PC-3 (cell line): ENCODE measurements around the gene FOXJ3. TPM values are rescaled to one million over a fixed set of nuclear protein-coding genes. Genes with fewer than 3 reads are reported as not detected.

Source experiments
- ATAC-seq: fragments of 200-7000 bp; cut with Tn5 transposase; 2 replicates; pipeline ENCODE4 v1.9.1; 2020; ENCODE audit warnings: mild to moderate bottlenecking, moderate library complexity
- BruUV-seq: library from RNA; stranded (reverse); fragments of 400-500 nt; replicated peaks from 2 replicates; lab custom pipeline; 2021; lab: Mats Ljungman, UMichigan
- CTCF ChIA-PET: fragments of 300-600 bp; sonication (Branson Sonifier 250); formaldehyde crosslinking; loops from one replicate; lab custom pipeline; 2022; ENCODE audit warnings: antibody characterized with exemption; lab: Charles Lee
- POLR2A ChIA-PET: fragments of 300-600 bp; sonication (Branson Sonifier 250); formaldehyde crosslinking; loops from one replicate; lab custom pipeline; 2022; ENCODE audit warnings: antibody characterized with exemption; ENCODE audit not compliant: unreplicated experiment; lab: Charles Lee
- DNase-seq: peaks from one replicate; pipeline ENCODE4 v3.0.0-alpha.2; 2015
- H2AFZ ChIP-seq: fragments of 300-600 bp; sonication (generic); 2 replicates; pipeline ENCODE4 v1.6.0; 2016; ENCODE audit warnings: antibody characterized with exemption, low read length
- H3F3A ChIP-seq: fragments of 300-600 bp; sonication (generic); one replicate; pipeline ENCODE4 v1.6.0; 2017; ENCODE audit warnings: antibody characterized with exemption, low read length, control low read depth, mild to moderate bottlenecking; ENCODE audit not compliant: unreplicated experiment
- H3K27ac ChIP-seq: fragments of 300-600 bp; sonication (generic); 2 replicates; pipeline ENCODE4 v1.5.1; 2016; ENCODE audit warnings: mild to moderate bottlenecking, low read length
- H3K27me3 ChIP-seq: fragments of 300-600 bp; sonication (generic); 2 replicates; pipeline ENCODE4 v1.6.1; 2016; ENCODE audit warnings: low read length, mixed read lengths
- H3K36me3 ChIP-seq: fragments of 300-600 bp; sonication (generic); 2 replicates; pipeline ENCODE4 v1.6.1; 2016; ENCODE audit warnings: low read depth, mixed run types, low read length, mixed read lengths
- H3K4me1 ChIP-seq: fragments of 300-600 bp; sonication (generic); 2 replicates; pipeline ENCODE4 v1.5.1; 2016; ENCODE audit warnings: low read length; ENCODE audit not compliant: insufficient read depth
- H3K4me2 ChIP-seq: fragments of 300-600 bp; sonication (generic); 2 replicates; pipeline ENCODE4 v1.6.0; 2016; ENCODE audit warnings: low read length
- H3K4me3 ChIP-seq: fragments of 300-600 bp; sonication (generic); 2 replicates; pipeline ENCODE4 v1.5.1; 2016; ENCODE audit warnings: mild to moderate bottlenecking, low read length, mixed read lengths
- H3K79me2 ChIP-seq: fragments of 300-600 bp; sonication (generic); 2 replicates; pipeline ENCODE4 v1.6.1; 2017; ENCODE audit warnings: low read length, mixed read lengths
- H3K9ac ChIP-seq: fragments of 300-600 bp; sonication (generic); 2 replicates; pipeline ENCODE4 v1.6.0; 2016; ENCODE audit warnings: mild to moderate bottlenecking, low read length
- H3K9me2 ChIP-seq: fragments of 300-600 bp; sonication (generic); replicated peaks from 2 replicates; pipeline ENCODE4 v1.6.1; 2016; ENCODE audit warnings: mixed run types, low read length, mixed read lengths
- H3K9me3 ChIP-seq: fragments of 300-600 bp; sonication (generic); 2 replicates; pipeline ENCODE4 v1.6.1; 2016; ENCODE audit warnings: low read length, mixed read lengths
- H4K20me1 ChIP-seq: fragments of 300-600 bp; sonication (generic); 2 replicates; pipeline ENCODE4 v1.6.1; 2016; ENCODE audit warnings: low read length, mixed read lengths
- CTCF ChIP-seq: fragments of 300-600 bp; sonication (generic); conservative IDR thresholded peaks from 2 replicates; pipeline ENCODE4 v1.5.1; 2017; ENCODE audit warnings: antibody characterized with exemption, low read depth, mild to moderate bottlenecking, low read length
- EZH2 ChIP-seq: fragments of 300-600 bp; sonication (generic); IDR thresholded peaks from one replicate; pipeline ENCODE4 v1.6.1; 2017; ENCODE audit warnings: antibody characterized with exemption, mild to moderate bottlenecking, low read length; ENCODE audit not compliant: unreplicated experiment
- EZH2phosphoT487 ChIP-seq: fragments of 300-600 bp; sonication (generic); IDR thresholded peaks from 2 replicates; pipeline ENCODE4 v1.6.1; 2018; ENCODE audit warnings: mild to moderate bottlenecking, antibody characterized with exemption, low read length, borderline replicate concordance
- intact Hi-C: fragments of 100-400 bp; cut with micrococcal nuclease; formaldehyde crosslinking; loops from 2 replicates; pipeline ENCODE4 v1.9.0; 2023
- total RNA-seq: library from RNA; depleted of rRNA; stranded (reverse); fragments of >200 nt; gene quantifications from 2 replicates; pipeline ENCODE4 v1.2.3, GENCODE V29; 2014

The FOXJ3 gene
- total RNA-seq, 1 experiment from 2014 or later, result 23.4 TPM

DNA sequence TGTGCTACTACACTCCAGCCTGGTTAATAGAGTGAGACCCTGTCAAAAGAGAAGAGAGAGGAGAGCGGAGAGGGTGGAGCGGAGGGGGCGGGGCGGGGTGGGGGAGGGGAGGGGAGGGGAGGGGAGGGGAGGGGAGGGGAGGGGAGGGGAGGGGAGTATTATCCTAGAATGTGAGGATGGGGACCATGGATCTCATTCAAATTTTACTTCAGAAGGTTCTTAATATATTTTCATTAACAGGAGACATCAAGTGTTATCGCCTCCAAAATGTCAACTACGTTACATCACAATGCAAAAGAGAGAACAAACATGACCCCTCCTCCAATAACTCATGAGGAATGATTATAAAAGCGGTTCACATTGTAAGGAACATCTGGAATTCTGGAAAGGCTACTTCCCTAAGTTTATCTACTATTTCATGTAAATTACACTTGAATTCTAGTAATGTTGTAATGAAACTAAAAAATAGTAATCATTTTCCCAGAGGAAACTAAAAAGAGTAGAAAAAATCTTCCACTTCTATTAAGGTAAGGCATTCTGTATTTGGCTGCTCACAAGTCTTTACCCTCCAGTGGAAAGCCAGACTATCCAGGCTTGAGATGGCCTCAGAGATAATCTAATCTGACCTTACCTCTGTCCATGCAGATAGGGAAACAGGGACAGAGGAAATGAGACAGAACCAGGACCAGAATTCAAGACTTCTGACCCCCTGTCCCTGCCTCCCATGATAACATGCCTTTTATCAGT is 151.7 kb downstream of the FOXJ3 start:
- ATAC-seq, result no peak
- intact Hi-C loops, result no loop called here
- no peaks in the 10 kb centered on the region for H3K9me2 ChIP-seq
- H3K9ac ChIP-seq, result no peak overlapping the region
- no peaks in the 10 kb centered on the region for H3K27me3 ChIP-seq
- H3K9me3 ChIP-seq, result no peaks in the 10 kb centered on the region
- H3K4me2 ChIP-seq, result no peak overlapping the region
- H3K4me3 ChIP-seq, result no peak overlapping the region
- ChIA-PET CTCF (no interaction called here), POLR2A (no interaction called here)
- no peaks in the 10 kb centered on the region for H3K79me2 ChIP-seq
- H2AFZ ChIP-seq, result no peak overlapping the region
- H3K27ac ChIP-seq, result no peak overlapping the region
- H3F3A ChIP-seq, result no peaks in the 10 kb centered on the region
- no peak for DNase-seq
- no peak for TF ChIP-seq EZH2
- TF ChIP-seq CTCF, result no peak
- TF ChIP-seq EZH2phosphoT487, result no peak
- H4K20me1 ChIP-seq, result no peaks in the 10 kb centered on the region
- BruUV-seq, result no TSS peak
- peaks cover 13% of the 10 kb centered on the region for H3K36me3 ChIP-seq
- no peaks in the 10 kb centered on the region; the same call in 1 of the 2 replicates for H3K4me1 ChIP-seq

DNA sequence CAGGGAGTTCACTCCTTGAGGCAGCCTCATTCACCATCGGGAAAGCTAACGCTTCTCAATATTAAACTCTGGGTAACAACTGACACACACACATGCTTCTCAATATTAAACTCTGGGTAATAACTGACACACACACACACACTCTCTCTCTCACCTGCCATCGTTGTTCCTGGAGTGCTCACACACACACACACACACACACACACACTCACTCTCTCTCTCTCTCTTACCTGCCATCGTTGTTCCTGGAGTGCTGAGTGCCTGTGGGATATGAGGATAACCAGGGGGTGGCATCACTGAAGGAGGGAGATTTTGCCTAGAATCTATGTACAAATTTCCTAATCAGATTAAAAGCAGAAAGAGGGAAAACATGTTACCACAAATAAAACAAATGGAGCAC is 153.3 kb downstream of the FOXJ3 start:
- Histone ChIP-seq H3K4me1 (peaks cover 14% of the 10 kb centered on the region), H3F3A (no peaks in the 10 kb centered on the region), H3K27ac (no peak overlapping the region), H3K4me2 (no peak overlapping the region), H3K36me3 (peaks cover 13% of the 10 kb centered on the region), H3K79me2 (no peaks in the 10 kb centered on the region), H3K4me3 (no peak overlapping the region), H2AFZ (no peak overlapping the region), H4K20me1 (no peaks in the 10 kb centered on the region), H3K9me2 (no peaks in the 10 kb centered on the region), H3K9me3 (no peaks in the 10 kb centered on the region), H3K27me3 (no peaks in the 10 kb centered on the region), H3K9ac (no peak overlapping the region)
- DNase-seq, result no peak
- TF ChIP-seq CTCF, result no peak
- TF ChIP-seq EZH2, result no peak
- no peak for TF ChIP-seq EZH2phosphoT487
- intact Hi-C loops, result no loop called here
- BruUV-seq, result no TSS peak
- ATAC-seq, result no peak
- POLR2A ChIA-PET, result no interaction called here
- CTCF ChIA-PET, result interaction anchor here (0.5 kb wide), 1 partner anchor 40 kb away, joined by 3 read pairs; no protein-coding TSS in a partner anchor

DNA sequence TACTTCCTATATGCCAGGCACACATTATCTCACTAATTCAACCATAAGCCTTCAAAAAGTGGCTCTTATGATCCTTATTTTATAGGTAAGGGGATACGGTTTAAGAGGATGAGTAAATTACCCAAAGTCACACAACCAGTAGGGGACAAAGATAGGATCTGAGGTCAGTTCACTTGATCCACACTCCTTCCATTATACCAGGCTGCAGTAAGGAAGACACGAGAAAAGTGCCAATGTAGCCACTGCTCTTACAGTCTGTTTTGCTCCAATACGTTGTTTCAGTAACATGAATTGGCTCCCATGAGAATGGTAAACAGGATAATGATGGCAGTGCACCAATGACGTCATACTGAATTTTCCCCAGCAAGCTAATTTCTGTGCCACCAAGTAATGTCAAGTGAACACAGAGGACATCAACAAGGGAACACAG is 155.1 kb downstream of the FOXJ3 start:
- no peaks in the 10 kb centered on the region for H3K27me3 ChIP-seq
- H4K20me1 ChIP-seq, result no peaks in the 10 kb centered on the region
- no peaks in the 10 kb centered on the region for H3K9me2 ChIP-seq
- H3K79me2 ChIP-seq, result no peaks in the 10 kb centered on the region
- no peak for DNase-seq
- no peak overlapping the region for H3K9ac ChIP-seq
- intact Hi-C loops, result loop anchor here (5.0 to 10.0 kb wide), 2 partner anchors 212 to 605 kb away; no protein-coding TSS in a partner anchor
- POLR2A ChIA-PET, result interaction anchor here (0.7 kb wide), 1 partner anchor 201 kb away, joined by 5 read pairs; the partner anchor contains the start of gene RIMKLA
- peaks cover 28% of the 10 kb centered on the region for H3K4me1 ChIP-seq
- TF ChIP-seq EZH2phosphoT487 (no peak), EZH2 (no peak), CTCF (no peak)
- ATAC-seq, result no peak
- H3K36me3 ChIP-seq, result peaks cover 12% of the 10 kb centered on the region
- no peaks in the 10 kb centered on the region for H3F3A ChIP-seq
- CTCF ChIA-PET, result no interaction called here
- no TSS peak for BruUV-seq
- H3K9me3 ChIP-seq, result no peaks in the 10 kb centered on the region
- no peak overlapping the region for H3K4me2 ChIP-seq
- H2AFZ ChIP-seq, result no peak overlapping the region
- no peak overlapping the region for H3K27ac ChIP-seq
- no peak overlapping the region for H3K4me3 ChIP-seq
